ENCODE results near the gene ZFPM1.

GRCh38 chr16:88553739-88554138 is 100.7 kb downstream of the ZFPM1 start:
- no peak for TF ChIP-seq EP300 (IDR thresholded peaks at IDR 0.05; ENCODE audit: borderline replicate concordance)
- no peak for TF ChIP-seq CEBPB (IDR thresholded peaks at IDR 0.05)
- TF ChIP-seq EGR1 (IDR thresholded peaks at IDR 0.05): no peak
- TF ChIP-seq FOXM1 (IDR thresholded peaks at IDR 0.05; ENCODE audit: borderline replicate concordance, low read depth): no peak
- TF ChIP-seq NFIC (IDR thresholded peaks at IDR 0.05): no peak
- TF ChIP-seq YY1 (IDR thresholded peaks at IDR 0.05; ENCODE audit: low read depth): no peak
- TF ChIP-seq TEAD4 (IDR thresholded peaks at IDR 0.05): no peak
- TF ChIP-seq USF1 (IDR thresholded peaks at IDR 0.05): no peak
- no peak for TF ChIP-seq MAX (IDR thresholded peaks at IDR 0.05)
- TF ChIP-seq RAD21 (IDR thresholded peaks at IDR 0.05; ENCODE audit: low read depth): no peak
- no peak for TF ChIP-seq REST (IDR thresholded peaks at IDR 0.05; ENCODE audit: low read depth)
- TF ChIP-seq CREB1 (IDR thresholded peaks at IDR 0.05; ENCODE audit: low read depth): no peak
- no peak for TF ChIP-seq TAF1 (IDR thresholded peaks at IDR 0.05; ENCODE audit: low read depth)
- no peak for TF ChIP-seq ZBTB7A (IDR thresholded peaks at IDR 0.05; ENCODE audit: low read depth)
